HG02970 (cell line): Measurements from ENCODE around the gene DNAJB4.

Source experiments
- ATAC-seq: cut with Tn5 transposase; IDR thresholded peaks from one replicate; pipeline ENCODE4 v1.9.1; 2021; ENCODE audit warnings: mild to moderate bottlenecking, moderate library complexity, moderate number of reproducible peaks; ENCODE audit not compliant: unreplicated experiment, low FRiP score

The DNAJB4 gene

GRCh38 chr1:78033797-78034172 is 29.0 kb downstream of the DNAJB4 start:
- no peak for ATAC-seq

- no peak for ATAC-seq
These were observed 30.4 kb downstream of the DNAJB4 start for GRCh38 chr1:78035121-78035520.

GRCh38 chr1:78036450-78036849 is 31.7 kb downstream of the DNAJB4 start:
- ATAC-seq = no peak

- no peak for ATAC-seq
These were observed 33.3 kb downstream of the DNAJB4 start for GRCh38 chr1:78038071-78038470.

GRCh38 chr1:78038491-78038939 is 33.8 kb downstream of the DNAJB4 start:
- ATAC-seq = no peak

- no peak for ATAC-seq
These were observed 35.8 kb downstream of the DNAJB4 start for GRCh38 chr1:78040484-78041089.

GRCh38 chr1:78043436-78043835 is 38.7 kb downstream of the DNAJB4 start:
- ATAC-seq = no peak

GRCh38 chr1:78044796-78045562 is 40.2 kb downstream of the DNAJB4 start:
- ATAC-seq = no peak

GRCh38 chr1:78045563-78045925 is 40.8 kb downstream of the DNAJB4 start:
- no peak for ATAC-seq

- ATAC-seq = no peak
These were observed 41.4 kb downstream of the DNAJB4 start, which contains the start of gene GIPC2 for GRCh38 chr1:78045926-78046778. TSS of gene GIPC2 (plus strand) at chr1:78045966. CDS start at chr1:78046095, 129 bp downstream.

- ATAC-seq = no peak
These were observed 42.4 kb downstream of the DNAJB4 start for GRCh38 chr1:78047106-78047505.

GRCh38 chr1:78047631-78048030 is 42.9 kb downstream of the DNAJB4 start:
- ATAC-seq = no peak

- ATAC-seq = no peak
These were observed 43.7 kb downstream of the DNAJB4 start for GRCh38 chr1:78048446-78048845.

GRCh38 chr1:78049396-78049795 is 44.7 kb downstream of the DNAJB4 start:
- no peak for ATAC-seq

GRCh38 chr1:78051005-78051404 is 46.3 kb downstream of the DNAJB4 start:
- ATAC-seq = no peak

- no peak for ATAC-seq
These were observed 48.1 kb downstream of the DNAJB4 start for GRCh38 chr1:78052685-78053405.

- no peak for ATAC-seq
These were observed 48.8 kb downstream of the DNAJB4 start for GRCh38 chr1:78053498-78053897.

- no peak for ATAC-seq
These were observed 49.8 kb downstream of the DNAJB4 start for GRCh38 chr1:78054559-78054958.

GRCh38 chr1:78054972-78055371 is 50.2 kb downstream of the DNAJB4 start:
- no peak for ATAC-seq

GRCh38 chr1:78055565-78056132 is 50.9 kb downstream of the DNAJB4 start:
- no peak for ATAC-seq
